Measurements from ENCODE around the gene KCNIP1. TPM values are rescaled to one million over a fixed set of nuclear protein-coding genes. Genes with fewer than 3 reads are reported as not detected.

KCNIP1 gene
- total and polyA plus RNA-seq, 10 of the 15 experiments (the other 5 are each of a cell fraction or from before 2014, with no cell fraction given), result not detected

DNA sequence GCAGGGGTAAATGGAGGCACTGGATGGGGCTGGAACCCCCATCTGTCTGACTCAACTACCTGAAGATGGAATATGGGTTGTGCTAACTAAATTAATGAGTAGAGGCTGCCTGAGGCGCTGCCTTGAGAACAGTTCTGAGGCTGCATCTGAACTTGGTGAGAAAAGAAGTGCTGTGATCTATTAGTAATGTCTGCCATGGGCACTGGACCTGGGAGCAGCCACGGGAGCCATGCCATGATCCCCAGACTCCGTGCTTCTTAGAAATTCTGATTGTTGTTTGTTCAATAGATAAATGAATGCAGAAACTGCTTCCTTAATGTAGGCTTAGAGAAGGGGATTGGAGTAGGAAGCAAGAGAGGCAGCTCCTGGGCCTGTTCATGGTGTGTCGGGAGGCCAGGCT lies 80.2 kb downstream of the KCNIP1 start:
- in situ Hi-C loops (cut with MboI), result no loop called here
- POLR2A ChIA-PET, result interaction anchor here (0.6 kb wide), 1 partner anchor 214 kb away, joined by 3 read pairs; no protein-coding TSS in a partner anchor
- Histone ChIP-seq H3K4me2 (ENCODE audit: control insufficient read depth, insufficient read depth) (no peak overlapping the region), H3K9me3 (replicated peaks; ENCODE audit: control insufficient read depth, insufficient read depth, low read length) (no peaks in the 10 kb centered on the region; the same call in 2 of the 3 replicates), H3K27me3 (replicated peaks in 1 of 2; ENCODE audit: control insufficient read depth in 2 of 2, insufficient read depth in 2 of 2, low read length in 1 of 2) (no peaks in the 10 kb centered on the region; a peak in 1 of 4 replicates), H3K79me2 (ENCODE audit: control insufficient read depth, insufficient read depth, low read length) (no peaks in the 10 kb centered on the region), H3K27ac (ENCODE audit: control insufficient read depth, insufficient read depth) (no peak overlapping the region), H3K9ac (ENCODE audit: control insufficient read depth, insufficient read depth, low read length) (no peak overlapping the region), H3K4me1 (ENCODE audit: control insufficient read depth, insufficient read depth, low read length) (no peaks in the 10 kb centered on the region), H4K20me1 (ENCODE audit: control insufficient read depth, insufficient read depth) (no peaks in the 10 kb centered on the region), H2AFZ (ENCODE audit: control insufficient read depth, low read depth, low read length) (no peak overlapping the region), H3K36me3 (ENCODE audit: control insufficient read depth in 2 of 2, insufficient read depth in 2 of 2, low read length in 1 of 2) (no peaks in the 10 kb centered on the region), H3K4me3 (no peak overlapping the region)
- 0% methylated on average over 4 of the region's 4 CpGs for WGBS (ENCODE audit: insufficient coverage, insufficient replicate concordance, low lambda C conversion rate, missing lambda C conversion rate)
- BruUV-seq (replicated peaks), result no TSS peak
- RAD21 ChIA-PET (ENCODE audit: unreplicated experiment), result no interaction called here
- CTCF ChIA-PET, result no interaction called here
- DNase-seq (ENCODE audit: low read depth, low spot score) (no peak), ATAC-seq (no peak), FAIRE-seq (no peak)
- intact Hi-C loops (cut with micrococcal nuclease; ENCODE audit: unreplicated experiment), result no loop called here
- TF ChIP-seq SPI1 (IDR thresholded peaks at IDR 0.05; ENCODE audit: borderline replicate concordance, insufficient read depth, low read depth, low read length) (no peak), RB1 (IDR thresholded peaks at IDR 0.05; ENCODE audit: borderline replicate concordance) (no peak), BACH1 (IDR thresholded peaks at IDR 0.05; ENCODE audit: borderline replicate concordance) (no peak), PAX8 (IDR thresholded peaks at IDR 0.05) (no peak)
- TF ChIP-seq, protein P1, sequence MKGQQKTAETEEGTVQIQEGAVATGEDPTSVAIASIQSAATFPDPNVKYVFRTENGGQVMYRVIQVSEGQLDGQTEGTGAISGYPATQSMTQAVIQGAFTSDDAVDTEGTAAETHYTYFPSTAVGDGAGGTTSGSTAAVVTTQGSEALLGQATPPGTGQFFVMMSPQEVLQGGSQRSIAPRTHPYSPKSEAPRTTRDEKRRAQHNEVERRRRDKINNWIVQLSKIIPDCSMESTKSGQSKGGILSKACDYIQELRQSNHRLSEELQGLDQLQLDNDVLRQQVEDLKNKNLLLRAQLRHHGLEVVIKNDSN (IDR thresholded peaks at IDR 0.05; ENCODE audit: borderline replicate concordance, extremely low read length, insufficient read depth, low read depth, low read length), result no peak
- TF ChIP-seq, protein P2, sequence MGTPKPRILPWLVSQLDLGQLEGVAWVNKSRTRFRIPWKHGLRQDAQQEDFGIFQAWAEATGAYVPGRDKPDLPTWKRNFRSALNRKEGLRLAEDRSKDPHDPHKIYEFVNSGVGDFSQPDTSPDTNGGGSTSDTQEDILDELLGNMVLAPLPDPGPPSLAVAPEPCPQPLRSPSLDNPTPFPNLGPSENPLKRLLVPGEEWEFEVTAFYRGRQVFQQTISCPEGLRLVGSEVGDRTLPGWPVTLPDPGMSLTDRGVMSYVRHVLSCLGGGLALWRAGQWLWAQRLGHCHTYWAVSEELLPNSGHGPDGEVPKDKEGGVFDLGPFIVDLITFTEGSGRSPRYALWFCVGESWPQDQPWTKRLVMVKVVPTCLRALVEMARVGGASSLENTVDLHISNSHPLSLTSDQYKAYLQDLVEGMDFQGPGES (IDR thresholded peaks at IDR 0.05), result no peak
- SMC1A ChIA-PET (ENCODE audit: uncharacterized antibody, unreplicated experiment), result interaction anchor here (1.5 kb wide), 1 partner anchor 16 kb away, joined by 3 read pairs; no protein-coding TSS in a partner anchor

Data from GM12878 (cell line).